ENCODE data around the gene GRK4.

Gene GRK4

GRCh38 chr4:3070709-3071500 is 107.5 kb downstream of the GRK4 start:
- no peak for DNase-seq (ENCODE audit: low spot score)

GRCh38 chr4:3071811-3072210 is 108.4 kb downstream of the GRK4 start:
- no peak for DNase-seq (ENCODE audit: low spot score)

- DNase-seq (ENCODE audit: low spot score), result no peak
These were observed 110.0 kb downstream of the GRK4 start for GRCh38 chr4:3073158-3074077.

- DNase-seq (ENCODE audit: low spot score), result peak; percentile 98
These were observed 110.9 kb downstream of the GRK4 start, which contains the start of the genes HTT and HTT-AS for GRCh38 chr4:3074078-3074845. TSS of gene HTT (plus strand) at chr4:3074681. CDS start at chr4:3074826, 145 bp downstream. TSS of gene HTT-AS (minus strand) at chr4:3074538.

- DNase-seq (ENCODE audit: low spot score), result peak; percentile 21
These were observed 111.7 kb downstream of the GRK4 start for GRCh38 chr4:3074846-3075651.

GRCh38 chr4:3075652-3075981 is 112.2 kb downstream of the GRK4 start:
- no peak for DNase-seq (ENCODE audit: low spot score)

- no peak for DNase-seq (ENCODE audit: low spot score)
These were observed 114.4 kb downstream of the GRK4 start for GRCh38 chr4:3077796-3078195.

- DNase-seq (ENCODE audit: low spot score), result no peak
These were observed 116.3 kb downstream of the GRK4 start for GRCh38 chr4:3079694-3080123.

- DNase-seq (ENCODE audit: low spot score), result no peak
These were observed 119.6 kb downstream of the GRK4 start for GRCh38 chr4:3082925-3083515.

- DNase-seq (ENCODE audit: low spot score), result no peak
These were observed 120.4 kb downstream of the GRK4 start for GRCh38 chr4:3083732-3084131.

GRCh38 chr4:3085948-3086670 is 122.7 kb downstream of the GRK4 start:
- DNase-seq (ENCODE audit: low spot score), result no peak

- DNase-seq (ENCODE audit: low spot score), result no peak
These were observed 123.9 kb downstream of the GRK4 start for GRCh38 chr4:3087115-3087797.
